GM19238 (cell line): ENCODE data around the gene AP4S1.
"Not testable (repeated sequence)": the region's sequence is repeated elsewhere in the genome, so short reads cannot be mapped to it uniquely, and the experiment has no call there.

Source experiments
- DNase-seq: peaks from one replicate; pipeline ENCODE4 v3.0.0; 2011; ENCODE audit warnings: low spot score; ENCODE audit not compliant: insufficient read length

AP4S1 gene

GRCh38 chr14:31025367-31026076, at the start of gene AP4S1:
AP4S1 (plus strand) TSS chr14:31025649; CDS start chr14:31066197, 40,548 bp downstream.
- no peak for DNase-seq

GRCh38 chr14:30977752-30978151, 47.7 kb upstream of the AP4S1 start:
- DNase-seq: no peak

- DNase-seq: not testable (repeated sequence)
Observed at GRCh38 chr14:30980106-30980704, 45.2 kb upstream of the AP4S1 start.

GRCh38 chr14:30980980-30981379, 44.5 kb upstream of the AP4S1 start:
- DNase-seq: no peak

- no peak for DNase-seq
Observed at GRCh38 chr14:30982533-30982932, 42.9 kb upstream of the AP4S1 start.

GRCh38 chr14:30983858-30984257, 41.6 kb upstream of the AP4S1 start:
- DNase-seq: no peak

GRCh38 chr14:30985796-30986195, 39.7 kb upstream of the AP4S1 start:
- DNase-seq: no peak

GRCh38 chr14:30988509-30988908, 36.9 kb upstream of the AP4S1 start:
- no peak for DNase-seq

- DNase-seq: no peak
Observed at GRCh38 chr14:30990770-30991169, 34.7 kb upstream of the AP4S1 start.

GRCh38 chr14:30991408-30991807, 34.0 kb upstream of the AP4S1 start:
- no peak for DNase-seq

GRCh38 chr14:30993071-30993470, 32.4 kb upstream of the AP4S1 start:
- no peak for DNase-seq

- DNase-seq: no peak
Observed at GRCh38 chr14:30994681-30995620, 30.5 kb upstream of the AP4S1 start.

- no peak for DNase-seq
Observed at GRCh38 chr14:30995689-30996088, 29.8 kb upstream of the AP4S1 start.

GRCh38 chr14:30996892-30997659, 28.4 kb upstream of the AP4S1 start:
- no peak for DNase-seq

- DNase-seq: no peak
Observed at GRCh38 chr14:30998100-30998706, 27.2 kb upstream of the AP4S1 start.

GRCh38 chr14:30999038-30999773, 26.2 kb upstream of the AP4S1 start:
- DNase-seq: no peak

GRCh38 chr14:31000629-31001338, 24.7 kb upstream of the AP4S1 start:
- no peak for DNase-seq

- no peak for DNase-seq
Observed at GRCh38 chr14:31001339-31001658, 24.1 kb upstream of the AP4S1 start.

GRCh38 chr14:31003284-31003683, 22.2 kb upstream of the AP4S1 start:
- DNase-seq: no peak

- not testable (repeated sequence) for DNase-seq
Observed at GRCh38 chr14:31004007-31004406, 21.4 kb upstream of the AP4S1 start.
